ENCODE results near the gene GOSR1.
"Not testable (repeated sequence)": the region's sequence is repeated elsewhere in the genome, so short reads cannot be mapped to it uniquely, and the experiment has no call there.

Gene GOSR1

GRCh38 chr17:30570596-30571265 lies 93.5 kb downstream of the GOSR1 start:
- no peak for DNase-seq
- no peaks in the 10 kb centered on the region for H3K27me3 ChIP-seq (ENCODE audit: insufficient read depth, low read length, poor library complexity)
- whole genome bisulfite sequencing (ENCODE audit: extremely low coverage, insufficient coverage, low lambda C conversion rate) = no CpG with 5 or more reads among the region's 9 CpGs

GRCh38 chr17:30571404-30571803 lies 94.2 kb downstream of the GOSR1 start:
- H3K56ac ChIP-seq (ENCODE audit: low read length); H2AK5ac ChIP-seq (ENCODE audit: low read length); H3K4me2 ChIP-seq (ENCODE audit: low read length); H3K79me2 ChIP-seq (ENCODE audit: control insufficient read depth, insufficient read depth, low read length); H3K4ac ChIP-seq (ENCODE audit: low read depth, low read length); H2BK15ac ChIP-seq (replicated peaks; ENCODE audit: low read depth); H3K18ac ChIP-seq (ENCODE audit: low read length); H3K23ac ChIP-seq (ENCODE audit: low read length); H4K5ac ChIP-seq (ENCODE audit: low read length); H3K27me3 ChIP-seq (ENCODE audit: insufficient read depth, low read length, poor library complexity); H3K79me1 ChIP-seq (ENCODE audit: low read length); H3K36me3 ChIP-seq (ENCODE audit: control insufficient read depth, insufficient read depth, low read length); H3K9ac ChIP-seq (ENCODE audit: low read length); H2BK120ac ChIP-seq (ENCODE audit: low read depth, low read length); H3K27ac ChIP-seq (ENCODE audit: low read depth, low read length); DNase-seq; H4K8ac ChIP-seq (ENCODE audit: low read depth, low read length); H2BK5ac ChIP-seq (ENCODE audit: low read length); H3K4me1 ChIP-seq (ENCODE audit: control insufficient read depth, low read depth, low read length); H3K4me3 ChIP-seq (ENCODE audit: low read length): not testable (repeated sequence)
- no CpG with 5 or more reads among the region's 14 CpGs for WGBS (ENCODE audit: extremely low coverage, insufficient coverage, low lambda C conversion rate)

More at GRCh38 chr17:30570596-30571265, 93.5 kb downstream of the GOSR1 start:
- Histone ChIP-seq H3K9ac (ENCODE audit: low read length) (no peak overlapping the region), H2BK5ac (ENCODE audit: low read length) (no peak overlapping the region), H4K5ac (ENCODE audit: low read length) (no peak overlapping the region), H2BK120ac (ENCODE audit: low read depth, low read length) (no peak overlapping the region), H3K4me3 (ENCODE audit: low read length) (no peak overlapping the region), H3K4me1 (ENCODE audit: control insufficient read depth, low read depth, low read length) (no peaks in the 10 kb centered on the region), H3K23ac (ENCODE audit: low read length) (no peak overlapping the region), H3K79me1 (ENCODE audit: low read length) (no peaks in the 10 kb centered on the region), H3K36me3 (ENCODE audit: control insufficient read depth, insufficient read depth, low read length) (no peaks in the 10 kb centered on the region), H3K79me2 (ENCODE audit: control insufficient read depth, insufficient read depth, low read length) (no peaks in the 10 kb centered on the region), H2AK5ac (ENCODE audit: low read length) (no peak overlapping the region), H4K8ac (ENCODE audit: low read depth, low read length) (no peak overlapping the region), H3K4me2 (ENCODE audit: low read length) (no peak overlapping the region), H3K4ac (ENCODE audit: low read depth, low read length) (no peak overlapping the region), H3K56ac (ENCODE audit: low read length) (peak overlapping the region; percentile 15), H3K27ac (ENCODE audit: low read depth, low read length) (no peak overlapping the region), H2BK15ac (replicated peaks; ENCODE audit: low read depth) (no peak overlapping the region), H3K18ac (ENCODE audit: low read length) (no peak overlapping the region)

DNA sequence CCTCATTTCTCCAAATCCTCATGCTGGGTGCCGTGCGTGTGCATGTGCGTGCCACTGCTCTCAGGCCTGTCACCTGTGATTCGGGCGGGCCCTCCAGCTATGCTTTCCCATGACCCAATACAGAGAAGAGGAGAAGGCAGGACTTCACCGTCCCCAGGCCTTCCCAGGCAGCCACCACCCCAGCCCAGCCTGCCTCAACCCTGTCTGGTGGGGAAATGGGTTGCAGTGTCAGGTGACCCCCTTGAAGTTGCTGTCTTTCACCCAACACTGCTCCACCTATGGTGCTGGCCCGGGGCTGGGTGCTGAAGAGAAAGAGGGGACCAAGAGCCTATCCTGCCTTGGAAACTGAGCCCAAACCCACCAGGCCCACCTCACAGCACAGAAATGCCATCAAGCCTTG lies 94.7 kb downstream of the GOSR1 start:
- H3K9ac ChIP-seq (ENCODE audit: low read length) = no peak overlapping the region
- H3K4ac ChIP-seq (ENCODE audit: low read depth, low read length) = no peak overlapping the region
- H3K4me2 ChIP-seq (ENCODE audit: low read length) = no peak overlapping the region
- no peaks in the 10 kb centered on the region for H3K36me3 ChIP-seq (ENCODE audit: control insufficient read depth, insufficient read depth, low read length)
- no peak overlapping the region for H2AK5ac ChIP-seq (ENCODE audit: low read length)
- H3K79me1 ChIP-seq (ENCODE audit: low read length) = no peaks in the 10 kb centered on the region
- H4K5ac ChIP-seq (ENCODE audit: low read length) = no peak overlapping the region
- no peak overlapping the region for H2BK15ac ChIP-seq (replicated peaks; ENCODE audit: low read depth)
- no peak overlapping the region for H3K4me3 ChIP-seq (ENCODE audit: low read length)
- no peak overlapping the region for H3K56ac ChIP-seq (ENCODE audit: low read length)
- WGBS (ENCODE audit: extremely low coverage, insufficient coverage, low lambda C conversion rate) = no CpG with 5 or more reads among the region's 7 CpGs
- no peaks in the 10 kb centered on the region for H3K79me2 ChIP-seq (ENCODE audit: control insufficient read depth, insufficient read depth, low read length)
- H3K23ac ChIP-seq (ENCODE audit: low read length) = no peak overlapping the region
- no peak for DNase-seq
- H3K18ac ChIP-seq (ENCODE audit: low read length) = no peak overlapping the region
- no peak overlapping the region for H2BK120ac ChIP-seq (ENCODE audit: low read depth, low read length)
- H4K8ac ChIP-seq (ENCODE audit: low read depth, low read length) = no peak overlapping the region
- H2BK5ac ChIP-seq (ENCODE audit: low read length) = no peak overlapping the region
- no peaks in the 10 kb centered on the region for H3K4me1 ChIP-seq (ENCODE audit: control insufficient read depth, low read depth, low read length)
- H3K27ac ChIP-seq (ENCODE audit: low read depth, low read length) = no peak overlapping the region
- H3K27me3 ChIP-seq (ENCODE audit: insufficient read depth, low read length, poor library complexity) = no peaks in the 10 kb centered on the region

GRCh38 chr17:30572651-30573554 lies 95.7 kb downstream of the GOSR1 start:
- not testable (repeated sequence) for H3K4me2 ChIP-seq (ENCODE audit: low read length); H4K8ac ChIP-seq (ENCODE audit: low read depth, low read length); H3K27ac ChIP-seq (ENCODE audit: low read depth, low read length); H3K18ac ChIP-seq (ENCODE audit: low read length); H3K27me3 ChIP-seq (ENCODE audit: insufficient read depth, low read length, poor library complexity); H3K79me1 ChIP-seq (ENCODE audit: low read length); H3K36me3 ChIP-seq (ENCODE audit: control insufficient read depth, insufficient read depth, low read length); H3K4me1 ChIP-seq (ENCODE audit: control insufficient read depth, low read depth, low read length); H3K4ac ChIP-seq (ENCODE audit: low read depth, low read length); H2BK15ac ChIP-seq (replicated peaks; ENCODE audit: low read depth); H3K79me2 ChIP-seq (ENCODE audit: control insufficient read depth, insufficient read depth, low read length); H2BK120ac ChIP-seq (ENCODE audit: low read depth, low read length); DNase-seq; H3K23ac ChIP-seq (ENCODE audit: low read length); H3K9ac ChIP-seq (ENCODE audit: low read length); H3K4me3 ChIP-seq (ENCODE audit: low read length); H2BK5ac ChIP-seq (ENCODE audit: low read length); H2AK5ac ChIP-seq (ENCODE audit: low read length); H3K56ac ChIP-seq (ENCODE audit: low read length); H4K5ac ChIP-seq (ENCODE audit: low read length)
- WGBS (ENCODE audit: extremely low coverage, insufficient coverage, low lambda C conversion rate) = no CpG with 5 or more reads among the region's 17 CpGs

GRCh38 chr17:30573603-30574175 lies 96.5 kb downstream of the GOSR1 start:
- WGBS (ENCODE audit: extremely low coverage, insufficient coverage, low lambda C conversion rate) = no CpG with 5 or more reads among the region's 8 CpGs

More at GRCh38 chr17:30573603-30574175, 96.5 kb downstream of the GOSR1 start:
- H3K4me1 ChIP-seq (ENCODE audit: control insufficient read depth, low read depth, low read length) = no peaks in the 10 kb centered on the region
- H3K79me1 ChIP-seq (ENCODE audit: low read length) = no peaks in the 10 kb centered on the region
- no peak overlapping the region for H3K18ac ChIP-seq (ENCODE audit: low read length)
- no peak overlapping the region for H2BK120ac ChIP-seq (ENCODE audit: low read depth, low read length)
- H3K4ac ChIP-seq (ENCODE audit: low read depth, low read length) = no peak overlapping the region
- H3K27ac ChIP-seq (ENCODE audit: low read depth, low read length) = no peak overlapping the region
- H4K8ac ChIP-seq (ENCODE audit: low read depth, low read length) = no peak overlapping the region
- no peak overlapping the region for H3K4me2 ChIP-seq (ENCODE audit: low read length)
- H2BK15ac ChIP-seq (replicated peaks; ENCODE audit: low read depth) = no peak overlapping the region
- no peak for DNase-seq
- no peak overlapping the region for H2BK5ac ChIP-seq (ENCODE audit: low read length)
- no peaks in the 10 kb centered on the region for H3K36me3 ChIP-seq (ENCODE audit: control insufficient read depth, insufficient read depth, low read length)
- H3K23ac ChIP-seq (ENCODE audit: low read length) = no peak overlapping the region
- no peaks in the 10 kb centered on the region for H3K27me3 ChIP-seq (ENCODE audit: insufficient read depth, low read length, poor library complexity)
- no peaks in the 10 kb centered on the region for H3K79me2 ChIP-seq (ENCODE audit: control insufficient read depth, insufficient read depth, low read length)
- no peak overlapping the region for H4K5ac ChIP-seq (ENCODE audit: low read length)
- no peak overlapping the region for H3K9ac ChIP-seq (ENCODE audit: low read length)
- H2AK5ac ChIP-seq (ENCODE audit: low read length) = no peak overlapping the region
- no peak overlapping the region for H3K4me3 ChIP-seq (ENCODE audit: low read length)
- no peak overlapping the region for H3K56ac ChIP-seq (ENCODE audit: low read length)
